COLO668 (cell line): Measurements from ENCODE around the gene ADGRD1.

Experiments used
- DNase-seq: peaks from one replicate; lab custom pipeline; 2025; ENCODE audit not compliant: unreplicated experiment; lab: John Stamatoyannopoulos, UW

ADGRD1 gene

GRCh38 chr12:131142891-131143657 lies 189.4 kb downstream of the ADGRD1 start:
- no peak for DNase-seq

- DNase-seq = no peak
Observed at GRCh38 chr12:131146173-131146675, 192.5 kb downstream of the ADGRD1 start.

- no peak for DNase-seq
Observed at GRCh38 chr12:131147293-131147692, 193.6 kb downstream of the ADGRD1 start.

GRCh38 chr12:131147894-131148293 lies 194.2 kb downstream of the ADGRD1 start:
- DNase-seq = no peak

DNA sequence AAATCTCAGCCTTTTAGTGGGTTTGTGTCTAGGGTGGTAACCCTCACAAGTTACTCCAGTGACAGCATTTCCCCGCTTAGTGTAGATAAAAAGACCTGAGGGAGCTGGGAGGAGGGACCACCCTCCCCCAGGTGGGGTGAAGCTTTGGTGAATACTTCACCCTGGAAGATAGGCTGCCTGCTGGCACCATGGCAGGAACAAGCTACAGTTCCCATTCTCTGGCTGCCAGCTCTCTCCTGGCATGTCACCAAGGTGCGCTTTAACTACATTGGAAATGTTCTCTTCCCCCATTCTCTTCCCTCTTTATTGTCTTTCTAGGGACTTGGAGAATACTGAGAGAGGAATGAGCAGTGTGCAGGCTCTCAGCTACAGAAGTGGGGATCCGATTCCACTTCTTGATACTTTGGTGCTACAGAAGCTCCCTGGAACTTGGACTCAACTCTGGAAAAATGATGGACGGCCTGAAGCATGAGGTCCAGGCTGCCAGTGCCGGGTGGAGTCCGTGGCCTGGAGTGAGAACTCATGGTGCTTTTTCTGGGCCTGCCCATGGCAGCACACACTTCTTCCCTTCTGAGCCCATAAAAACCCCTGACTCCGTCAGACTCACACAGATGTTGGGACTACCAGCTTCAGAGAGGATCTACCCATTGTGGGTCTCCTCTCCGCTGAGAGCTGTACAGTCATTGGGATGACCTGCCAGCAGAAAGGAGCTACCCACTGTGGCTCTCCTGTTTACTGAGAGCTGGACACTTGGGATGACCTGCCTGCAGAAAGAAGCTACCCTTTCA lies 198.0 kb downstream of the ADGRD1 start:
- DNase-seq = no peak

- DNase-seq = no peak
Observed at GRCh38 chr12:131152587-131152986, 198.9 kb downstream of the ADGRD1 start.

GRCh38 chr12:131153016-131153415 lies 199.3 kb downstream of the ADGRD1 start:
- no peak for DNase-seq

DNA sequence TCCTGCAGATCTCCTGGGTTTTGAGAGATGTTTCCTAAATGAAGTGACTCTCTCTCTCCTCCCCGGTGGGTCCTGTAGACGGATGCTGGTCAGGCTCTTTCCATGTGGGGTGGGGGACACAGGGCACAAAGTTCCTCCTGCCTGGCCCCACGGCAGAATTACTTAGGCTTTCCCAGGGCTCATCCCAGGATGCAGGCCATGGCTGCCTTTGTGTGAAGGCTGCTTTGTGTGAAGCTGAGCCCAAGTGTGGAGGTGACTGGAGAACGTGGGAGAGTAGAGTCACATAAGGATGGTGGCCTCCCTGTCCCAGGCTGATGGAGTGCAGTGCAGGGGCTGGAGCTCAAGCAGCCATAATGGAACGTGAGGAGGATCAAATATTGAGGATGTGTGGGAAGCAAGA lies 200.2 kb downstream of the ADGRD1 start:
- DNase-seq = no peak

- no peak for DNase-seq
Observed at GRCh38 chr12:131155131-131155530, 201.4 kb downstream of the ADGRD1 start.

GRCh38 chr12:131157743-131158142 lies 204.0 kb downstream of the ADGRD1 start:
- DNase-seq = no peak

GRCh38 chr12:131159660-131160059 lies 206.0 kb downstream of the ADGRD1 start:
- no peak for DNase-seq

DNA sequence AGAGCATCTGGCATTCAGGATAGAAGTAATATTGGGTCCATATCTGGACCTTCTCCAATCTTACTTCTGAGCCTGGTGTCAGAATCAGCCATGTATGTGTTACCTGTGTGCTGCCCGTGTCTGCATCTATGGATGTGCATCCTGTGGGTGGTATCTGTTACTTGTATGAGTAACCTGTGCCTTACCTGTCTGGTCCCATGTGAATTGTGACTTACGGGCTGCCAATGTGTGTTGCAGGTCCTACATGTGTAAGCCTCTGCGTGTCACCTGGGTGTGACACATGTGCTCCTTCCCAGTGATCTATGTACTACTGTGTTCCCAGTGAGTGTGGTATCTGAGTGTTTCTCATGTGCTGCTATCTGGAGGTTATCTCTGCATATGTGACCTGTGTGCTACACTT lies 208.4 kb downstream of the ADGRD1 start:
- no peak for DNase-seq

DNA sequence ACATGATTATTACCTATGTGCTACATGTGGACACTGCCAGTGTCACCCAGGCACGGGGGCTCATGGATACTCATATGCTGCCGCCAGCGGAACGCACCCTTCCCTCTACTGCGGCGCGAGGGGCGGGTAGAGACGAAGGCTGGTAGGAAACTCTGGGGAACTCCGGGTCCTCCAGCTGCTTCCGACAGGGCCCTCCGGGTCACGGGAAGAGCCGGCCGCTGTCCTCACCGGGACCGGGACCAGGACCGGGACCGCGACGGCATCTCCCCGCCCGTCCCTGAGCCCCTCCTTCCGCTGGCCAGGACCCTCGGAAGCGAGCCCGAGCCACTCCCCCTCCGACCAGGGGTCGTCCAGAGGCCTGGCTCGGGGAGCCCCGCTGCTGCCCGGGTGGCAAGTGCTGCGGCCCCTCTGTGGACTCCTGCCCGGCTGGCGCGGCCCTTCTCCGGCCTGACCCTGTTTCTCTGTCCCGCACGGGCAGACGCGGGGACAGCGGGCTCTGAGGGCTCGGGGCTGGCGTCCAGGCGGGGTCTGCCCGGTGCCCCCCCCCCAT lies 209.6 kb downstream of the ADGRD1 start:
- no peak for DNase-seq

DNA sequence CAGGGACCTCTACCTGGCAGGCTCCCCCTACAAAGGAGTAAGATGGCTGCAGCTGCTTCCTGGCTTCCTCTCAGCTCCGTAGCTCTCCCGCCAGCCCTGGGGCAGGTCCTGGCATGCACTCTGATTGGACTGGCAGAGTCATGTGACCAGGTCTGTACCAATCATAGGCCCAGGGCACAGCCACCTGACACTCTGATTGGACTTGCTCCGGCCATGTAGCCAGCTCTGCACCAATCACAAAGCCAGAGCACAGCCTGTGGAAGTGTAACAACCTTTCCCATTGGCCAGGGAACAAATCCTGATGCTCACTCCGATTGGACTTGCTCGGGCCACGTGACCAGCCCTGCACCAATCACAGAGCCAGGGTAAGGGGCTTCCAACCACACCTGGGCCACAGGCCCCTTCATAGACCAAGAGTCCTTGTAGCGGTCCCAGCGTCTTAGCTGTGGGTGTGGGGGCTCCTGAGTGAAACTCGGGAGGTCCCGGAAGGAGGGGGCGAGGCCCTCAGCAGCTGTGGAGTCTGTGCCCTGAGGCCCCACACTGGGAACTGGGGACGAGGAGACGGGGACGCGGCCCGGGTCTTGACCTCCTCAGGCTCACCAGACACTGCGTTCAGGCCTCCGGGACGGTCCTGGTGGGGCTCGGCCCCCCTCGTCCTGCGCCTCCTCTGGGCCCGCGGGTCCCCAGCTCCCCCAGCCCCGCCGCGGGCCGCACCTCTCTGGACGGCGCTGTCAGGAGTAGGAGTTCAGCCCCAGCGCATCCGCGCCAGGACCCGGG lies 210.6 kb downstream of the ADGRD1 start:
- no peak for DNase-seq

- DNase-seq = no peak
Observed at GRCh38 chr12:131166717-131167116, 213.0 kb downstream of the ADGRD1 start.

GRCh38 chr12:131167334-131167733 lies 213.6 kb downstream of the ADGRD1 start:
- no peak for DNase-seq

DNA sequence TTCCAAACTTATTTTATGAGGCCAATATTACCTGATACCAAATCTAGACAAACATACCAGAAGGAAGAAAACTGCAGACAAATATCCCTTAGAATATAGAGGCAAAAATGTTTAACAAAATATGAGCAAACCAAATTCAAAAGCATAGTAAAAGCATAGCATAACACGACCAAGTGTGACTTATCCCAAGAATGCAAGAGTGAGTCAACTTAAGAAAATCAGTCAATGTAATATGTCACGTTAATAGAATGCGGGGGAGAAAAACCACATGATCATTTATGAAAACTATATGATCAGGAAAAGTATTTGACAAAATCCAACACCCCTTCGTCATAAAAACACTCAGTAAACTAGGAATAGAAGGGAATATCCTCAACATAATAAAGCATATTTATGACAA lies 217.3 kb downstream of the ADGRD1 start:
- no peak for DNase-seq

DNA sequence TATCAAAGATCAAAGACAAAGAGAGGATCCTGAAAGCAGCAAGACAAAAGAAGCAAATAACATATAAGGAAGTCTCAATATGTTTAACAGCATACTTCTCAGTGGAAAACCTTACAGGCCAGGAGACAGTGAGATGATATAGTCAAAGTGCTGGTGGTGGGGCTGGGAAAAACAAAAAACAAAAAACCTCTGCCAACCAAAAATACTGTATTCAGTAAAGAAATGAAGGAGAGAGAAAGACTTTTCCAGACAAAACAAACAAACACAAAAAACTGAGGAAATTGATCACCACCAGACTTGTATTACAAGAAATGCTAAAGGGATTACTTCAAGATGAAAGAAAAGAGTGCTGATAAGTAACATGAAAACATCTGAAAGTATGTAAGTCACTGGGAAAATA lies 221.2 kb downstream of the ADGRD1 start:
- DNase-seq = no peak

DNA sequence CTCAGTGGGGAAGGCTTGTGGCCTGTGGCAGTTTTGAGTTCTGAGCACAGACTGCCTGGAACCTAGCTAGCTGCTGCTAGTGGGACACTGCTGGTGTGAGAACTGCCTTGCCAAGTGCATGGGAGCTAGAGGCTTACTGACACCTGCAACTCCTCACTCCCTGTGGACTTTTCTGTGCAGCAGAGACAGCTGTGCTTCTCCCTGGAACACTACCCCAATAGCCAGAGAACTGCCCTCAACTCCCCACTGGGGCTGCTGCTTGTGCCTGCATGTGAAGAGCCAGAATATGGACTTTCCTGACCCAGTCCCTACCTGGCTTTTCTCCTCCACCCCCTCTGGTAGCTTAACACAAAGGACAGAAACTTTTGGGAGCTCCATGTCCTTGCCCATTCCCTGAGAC lies 222.6 kb downstream of the ADGRD1 start:
- no peak for DNase-seq

DNA sequence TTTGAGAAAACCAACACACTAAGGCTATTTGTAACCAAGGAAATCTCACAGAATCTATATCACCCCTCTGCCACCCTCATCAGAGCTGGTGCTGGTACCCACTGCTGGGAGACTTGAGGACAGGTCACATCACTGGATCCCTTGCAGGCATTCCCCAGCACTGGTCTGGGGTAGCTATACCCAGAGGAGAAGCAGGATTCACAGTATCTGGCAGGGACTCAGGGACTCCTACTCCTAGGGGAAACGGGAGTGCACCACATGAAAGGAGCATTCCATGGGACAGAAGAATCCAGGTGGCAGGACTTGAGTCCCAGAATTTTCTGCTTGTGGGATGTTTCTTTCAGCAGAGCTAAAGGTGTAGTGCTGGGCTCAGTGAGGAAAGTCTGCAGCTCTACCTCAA lies 223.2 kb downstream of the ADGRD1 start:
- DNase-seq = no peak

DNA sequence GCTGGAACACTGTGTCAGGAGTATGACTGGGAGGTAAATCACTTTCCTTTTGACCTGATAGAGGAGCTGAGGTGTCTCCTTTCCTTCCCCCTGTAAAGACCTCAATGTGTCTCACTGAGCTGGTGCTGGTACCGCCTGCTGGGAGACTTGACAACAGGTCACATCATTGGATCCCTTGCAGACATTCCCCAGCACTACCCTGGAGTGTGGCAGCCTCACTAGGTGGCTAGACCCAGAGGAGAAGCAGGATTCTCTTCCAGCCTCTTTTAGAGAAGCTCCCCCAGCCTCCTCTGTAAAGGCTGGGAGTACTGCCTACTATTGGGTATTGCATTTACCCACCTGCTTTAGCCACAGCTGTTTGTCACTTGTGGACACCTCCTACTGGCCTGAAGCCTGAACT lies 223.9 kb downstream of the ADGRD1 start:
- no peak for DNase-seq
